T-helper 1 cell treated with Interleukin-12 subunit alpha and Interleukin-12 subunit beta and Interleukin-4 antibody, amounts not matched to agents 30 ng/mL and 1 ng/mL, for 36 hours (primary cell): ENCODE data around the gene NPTX1. TPM values are rescaled to one million over a fixed set of nuclear protein-coding genes. Genes with fewer than 3 reads are reported as not detected.

Experiments used
- intact Hi-C: fragments of 100-400 bp; cut with micrococcal nuclease; formaldehyde crosslinking; loops from one replicate; pipeline ENCODE4 v1.15.1; 2024
- total RNA-seq: library from RNA; stranded (reverse); gene quantifications from 2 replicates; pipeline ENCODE4 v1.2.3, GENCODE V29; 2022

NPTX1 gene
- total RNA-seq, 1 donor from 2014 or later, result 104 TPM

GRCh38 chr17:80481284-80482057, 5.1 kb upstream of the NPTX1 start:
- intact Hi-C loops, result no loop called here

GRCh38 chr17:80480248-80480647, 3.8 kb upstream of the NPTX1 start:
- intact Hi-C loops, result no loop called here

DNA sequence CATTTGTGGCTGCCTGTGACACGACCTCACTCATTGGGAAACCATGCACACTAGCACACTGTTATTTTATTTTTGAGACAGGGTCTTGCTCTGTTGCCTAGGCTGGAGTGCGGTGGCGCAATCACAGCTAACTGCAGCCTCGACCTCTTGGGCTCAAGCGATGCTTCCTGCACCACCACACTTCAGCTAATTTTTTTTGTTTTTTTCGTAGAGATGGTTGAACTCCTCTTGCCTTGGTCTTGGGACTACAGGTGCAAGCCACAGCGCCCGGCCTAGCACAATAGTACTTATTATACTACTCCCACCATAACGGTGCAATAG, 2.8 kb upstream of the NPTX1 start:
- intact Hi-C loops, result loop anchor here (5.0 to 10.0 kb wide), 3 partner anchors 52 to 376 kb away; no protein-coding TSS in a partner anchor

DNA sequence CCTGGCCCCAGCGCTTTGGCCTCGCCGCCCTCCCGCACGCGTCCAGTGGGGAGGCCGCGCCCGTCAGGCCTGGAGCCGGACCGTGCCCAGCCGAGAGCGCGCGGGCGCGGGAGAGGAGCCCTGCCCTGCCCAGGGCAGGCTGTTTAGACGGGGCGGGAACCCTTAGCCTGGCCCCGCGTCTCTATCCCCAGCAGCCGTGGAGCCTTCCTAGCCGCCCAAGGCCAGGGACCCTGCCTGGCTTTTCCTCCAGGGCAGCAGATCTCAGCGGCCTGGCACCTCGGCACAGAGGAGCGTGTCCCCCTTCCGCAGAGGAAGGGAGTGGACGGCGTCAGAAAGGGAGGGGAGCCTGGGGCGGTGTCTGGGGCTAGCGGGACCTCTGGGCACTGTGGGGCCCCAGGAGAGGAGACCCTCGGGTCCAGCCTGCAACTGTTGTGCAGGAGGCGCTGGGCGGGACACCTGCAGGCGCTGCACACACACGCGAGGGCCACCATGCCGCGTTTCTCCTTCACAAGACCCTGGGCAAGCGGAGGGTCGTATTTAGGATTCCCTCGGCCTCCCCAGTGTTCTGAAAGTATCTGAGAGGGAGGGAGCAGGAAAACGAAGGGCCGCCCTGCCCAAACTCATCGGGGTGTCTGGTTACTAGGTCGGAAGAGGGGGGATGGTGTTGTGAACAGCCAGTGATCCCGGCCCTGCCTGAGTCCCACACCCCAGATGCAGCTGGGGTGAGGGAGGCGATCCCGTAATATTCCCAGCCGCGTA, 2.3 kb upstream of the NPTX1 start:
- intact Hi-C loops, result loop anchor here (5.0 to 10.0 kb wide), 3 partner anchors 51 to 376 kb away; no protein-coding TSS in a partner anchor

DNA sequence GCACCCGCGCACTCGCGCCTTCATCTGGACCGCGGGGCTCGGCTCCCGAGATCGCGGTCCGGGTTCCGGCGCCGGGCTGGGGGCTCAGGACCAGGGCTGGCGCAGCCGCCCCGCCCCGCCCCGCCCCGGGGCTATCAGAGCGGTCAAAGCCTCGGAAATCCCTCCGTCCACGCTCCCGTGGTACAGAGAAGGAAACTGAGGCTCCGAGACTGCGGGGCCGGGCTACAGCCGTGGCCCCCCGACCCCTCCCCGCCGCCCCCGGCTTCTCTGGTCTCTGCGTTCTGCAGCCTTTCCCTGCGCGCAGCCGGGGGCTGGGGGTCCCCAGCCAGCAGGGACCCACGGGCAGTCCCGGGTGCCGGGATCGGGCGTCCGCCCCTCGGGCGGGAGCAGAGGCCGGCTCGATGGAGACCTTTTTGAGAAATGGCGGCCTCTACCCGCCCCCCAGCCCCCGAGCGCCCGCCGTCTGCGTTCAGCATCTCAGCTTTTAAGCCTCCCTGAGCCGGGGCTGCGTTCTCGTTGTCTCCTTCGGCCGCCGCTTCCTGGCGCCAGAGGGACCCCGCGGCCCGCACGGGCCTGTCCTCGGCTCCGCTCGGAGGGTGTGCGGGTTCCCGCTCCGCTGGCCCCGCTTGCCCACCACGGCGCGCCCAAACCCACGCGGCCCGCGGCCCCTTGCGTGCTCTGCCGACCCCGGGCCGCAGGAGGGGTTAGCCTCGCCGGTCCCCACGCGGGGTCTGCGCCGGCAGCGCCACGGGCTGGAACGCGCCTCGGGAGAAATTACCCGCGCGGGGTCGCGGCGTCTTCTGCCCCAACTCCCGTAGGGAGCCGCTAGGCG, 1.5 kb upstream of the NPTX1 start:
- intact Hi-C loops, result loop anchor here (2.0 to 10.0 kb wide), 4 partner anchors 51 to 421 kb away; no protein-coding TSS in a partner anchor

DNA sequence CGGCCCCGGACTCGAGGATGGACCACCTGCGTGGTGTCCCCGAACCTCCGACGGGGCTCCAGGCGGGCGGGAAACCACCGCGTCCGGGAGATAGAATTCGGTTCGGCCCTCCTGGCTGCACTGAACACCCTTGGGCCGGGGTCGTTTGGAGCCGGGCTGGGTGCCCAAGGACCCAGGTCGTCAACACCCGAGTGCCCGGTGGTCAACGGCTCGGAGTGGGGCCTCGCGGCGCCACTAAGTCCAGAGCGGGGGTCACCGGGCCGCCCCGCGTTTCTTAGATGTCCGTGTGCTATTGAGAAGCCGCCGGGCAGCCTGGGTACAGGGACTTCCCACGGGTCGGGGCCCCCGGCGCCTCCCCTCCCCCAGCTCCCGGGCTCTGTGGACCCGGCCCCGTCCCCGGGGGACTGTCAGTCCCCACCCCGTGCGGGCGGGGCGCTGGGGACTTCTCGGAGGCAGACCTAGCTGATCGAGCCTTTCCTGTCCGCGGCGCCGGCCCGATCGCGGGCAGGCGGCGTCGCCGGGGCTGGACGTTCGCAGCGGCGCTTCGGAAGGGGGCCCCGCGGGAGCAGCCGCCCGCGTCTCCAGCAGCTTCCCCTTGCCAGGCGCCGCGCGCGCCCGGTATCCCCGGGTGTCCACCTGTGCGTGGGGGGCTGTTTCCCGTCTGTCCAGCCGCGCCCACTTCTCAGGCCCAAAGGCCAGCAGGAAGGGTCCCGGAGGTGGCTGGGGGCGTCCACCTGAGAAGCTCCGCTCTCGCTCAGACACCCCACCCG, 655 bp upstream of the NPTX1 start:
- intact Hi-C loops, result loop anchor here (2.0 to 10.0 kb wide), 4 partner anchors 50 to 422 kb away; no protein-coding TSS in a partner anchor

GRCh38 chr17:80474961-80475909, 1.2 kb downstream of the NPTX1 start:
- intact Hi-C loops, result loop anchor here (1.0 to 10.0 kb wide), 5 partner anchors 20 to 380 kb away; no protein-coding TSS in a partner anchor

DNA sequence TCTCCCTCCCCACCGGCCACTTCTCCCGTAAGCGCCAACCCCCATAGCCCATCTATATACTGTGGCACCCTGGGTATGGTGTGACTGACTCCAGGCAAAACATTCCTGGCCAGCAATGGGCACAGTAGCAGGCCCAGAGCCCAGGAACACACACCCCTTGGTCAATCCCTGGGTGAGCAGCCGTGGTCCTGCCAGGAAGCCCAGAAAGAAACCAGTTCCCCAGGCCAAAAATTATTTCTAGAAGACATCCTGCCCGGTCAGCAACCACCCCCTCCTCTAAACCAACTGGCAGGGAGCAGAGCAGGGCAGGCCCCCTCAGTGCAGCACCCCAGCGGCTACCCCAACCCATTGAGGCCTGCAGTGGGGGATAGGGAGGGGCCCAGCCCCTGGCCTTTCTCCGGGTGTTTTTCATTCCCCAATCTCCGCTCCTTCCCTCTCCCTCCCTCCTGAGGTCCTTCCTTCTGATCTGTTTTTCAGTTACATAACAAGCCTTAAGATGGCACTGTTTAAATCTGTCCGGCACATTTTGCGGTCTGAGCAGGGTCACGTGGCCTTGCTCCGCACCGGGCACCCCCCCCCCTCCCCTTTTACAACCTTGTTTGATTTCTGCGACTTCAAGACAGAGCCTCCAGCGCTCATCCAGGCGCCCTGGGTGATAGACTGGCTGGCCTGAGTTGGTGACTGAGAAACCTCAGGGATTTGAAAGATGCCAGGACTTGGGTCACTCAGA, 2.0 kb downstream of the NPTX1 start:
- intact Hi-C loops, result loop anchor here (2.0 to 10.0 kb wide), 3 partner anchors 100 to 380 kb away; no protein-coding TSS in a partner anchor

GRCh38 chr17:80473701-80474100, 2.7 kb downstream of the NPTX1 start:
- intact Hi-C loops, result loop anchor here (2.0 to 10.0 kb wide), 3 partner anchors 101 to 381 kb away; no protein-coding TSS in a partner anchor

- intact Hi-C loops, result loop anchor here (10.0 kb wide), 2 partner anchors 312 to 382 kb away; no protein-coding TSS in a partner anchor
These were observed 3.4 kb downstream of the NPTX1 start for GRCh38 chr17:80472996-80473395.

- intact Hi-C loops, result loop anchor here (10.0 kb wide), 2 partner anchors 313 to 383 kb away; no protein-coding TSS in a partner anchor
These were observed 4.5 kb downstream of the NPTX1 start for GRCh38 chr17:80471922-80472321.

DNA sequence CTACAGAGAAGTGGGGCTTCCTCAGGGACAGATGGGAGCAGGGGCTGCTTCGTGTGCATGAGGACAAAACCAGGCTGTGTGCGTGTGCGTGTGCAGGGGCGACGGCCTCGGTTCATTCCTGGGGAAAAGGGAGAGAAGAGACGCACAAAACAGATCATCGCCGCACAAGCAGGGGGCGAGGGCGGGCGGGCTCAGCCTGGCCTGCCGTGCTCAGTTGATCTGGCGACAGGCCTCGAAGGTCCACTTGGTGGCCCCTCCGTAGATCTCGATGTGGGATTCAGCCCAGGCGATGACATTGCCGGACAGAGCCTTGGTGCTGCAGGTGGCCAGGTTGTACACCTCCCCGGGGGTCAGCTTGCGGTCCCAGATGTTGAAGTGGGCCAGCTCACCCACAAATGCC, 5.8 kb downstream of the NPTX1 start:
- intact Hi-C loops, result loop anchor here (10.0 kb wide), 2 partner anchors 314 to 384 kb away; no protein-coding TSS in a partner anchor

- intact Hi-C loops, result loop anchor here (10.0 kb wide), 2 partner anchors 315 to 385 kb away; no protein-coding TSS in a partner anchor
These were observed 6.7 kb downstream of the NPTX1 start for GRCh38 chr17:80469667-80470066.

GRCh38 chr17:80468781-80469493, 7.5 kb downstream of the NPTX1 start:
- intact Hi-C loops, result no loop called here

- intact Hi-C loops, result no loop called here
These were observed 8.2 kb downstream of the NPTX1 start for GRCh38 chr17:80468242-80468641.

DNA sequence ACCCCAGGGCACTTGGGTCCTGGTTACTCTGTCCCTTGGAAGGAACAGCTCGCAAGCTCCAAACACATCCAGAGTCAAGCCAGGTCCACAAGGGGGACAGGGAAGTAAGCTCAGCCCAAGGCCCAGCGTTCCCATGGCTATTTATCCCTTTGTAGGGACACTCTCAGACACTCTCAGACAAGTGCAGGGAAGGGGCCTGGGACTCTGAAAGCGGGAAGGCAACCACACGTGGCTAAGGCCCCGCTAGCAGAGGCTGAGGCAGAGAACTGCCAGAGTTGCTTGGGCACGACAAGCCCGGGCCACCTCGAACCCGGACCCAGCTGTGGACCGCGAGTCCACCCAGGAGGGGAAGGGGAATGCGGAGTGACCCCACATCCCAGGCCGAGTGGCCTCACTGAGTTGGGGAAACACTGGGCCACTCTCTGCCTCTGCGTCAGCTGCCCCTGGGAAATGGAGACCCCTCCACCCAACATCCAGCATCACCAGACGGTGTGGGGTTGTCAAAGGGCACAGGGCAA, 10.2 kb downstream of the NPTX1 start:
- intact Hi-C loops, result no loop called here

DNA sequence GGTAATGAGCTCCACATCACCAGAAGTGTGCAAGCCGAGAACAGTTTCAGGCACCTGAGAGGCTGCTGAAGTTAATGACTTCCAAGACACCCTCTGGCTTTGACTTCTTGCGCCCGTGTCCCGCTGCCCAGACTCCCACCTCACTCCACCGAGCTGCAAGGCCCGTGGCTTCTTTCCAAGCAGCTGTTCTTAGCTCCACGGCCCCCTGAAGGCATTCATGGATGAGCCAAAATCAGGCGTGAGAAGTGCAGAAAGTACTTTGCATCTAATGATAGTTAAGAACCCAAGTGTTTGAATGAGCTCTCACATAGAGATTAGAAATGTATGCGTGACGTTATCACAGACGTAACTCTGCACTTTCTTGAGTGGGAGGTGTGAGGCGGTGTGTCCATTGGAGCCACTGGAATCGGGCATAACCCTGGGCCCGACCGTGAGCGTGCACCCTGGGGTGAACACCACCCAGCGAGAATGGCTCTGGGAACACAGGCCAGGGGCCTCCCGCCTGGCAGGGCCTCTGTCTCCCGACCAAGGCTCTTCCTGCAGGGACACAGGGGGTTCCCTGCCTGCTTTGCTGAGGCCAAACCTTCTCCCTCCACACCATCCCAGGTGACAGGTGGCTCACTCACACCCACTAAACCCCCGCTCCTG, 11.0 kb downstream of the NPTX1 start:
- intact Hi-C loops, result no loop called here
